ENCODE results near the gene BTBD9.

BTBD9 gene

GRCh38 chr6:38417521-38417920 is 222.2 kb downstream of the BTBD9 start:
- no peak for DNase-seq

- DNase-seq, result no peak
These were observed 224.3 kb downstream of the BTBD9 start for GRCh38 chr6:38415231-38416005.

DNA sequence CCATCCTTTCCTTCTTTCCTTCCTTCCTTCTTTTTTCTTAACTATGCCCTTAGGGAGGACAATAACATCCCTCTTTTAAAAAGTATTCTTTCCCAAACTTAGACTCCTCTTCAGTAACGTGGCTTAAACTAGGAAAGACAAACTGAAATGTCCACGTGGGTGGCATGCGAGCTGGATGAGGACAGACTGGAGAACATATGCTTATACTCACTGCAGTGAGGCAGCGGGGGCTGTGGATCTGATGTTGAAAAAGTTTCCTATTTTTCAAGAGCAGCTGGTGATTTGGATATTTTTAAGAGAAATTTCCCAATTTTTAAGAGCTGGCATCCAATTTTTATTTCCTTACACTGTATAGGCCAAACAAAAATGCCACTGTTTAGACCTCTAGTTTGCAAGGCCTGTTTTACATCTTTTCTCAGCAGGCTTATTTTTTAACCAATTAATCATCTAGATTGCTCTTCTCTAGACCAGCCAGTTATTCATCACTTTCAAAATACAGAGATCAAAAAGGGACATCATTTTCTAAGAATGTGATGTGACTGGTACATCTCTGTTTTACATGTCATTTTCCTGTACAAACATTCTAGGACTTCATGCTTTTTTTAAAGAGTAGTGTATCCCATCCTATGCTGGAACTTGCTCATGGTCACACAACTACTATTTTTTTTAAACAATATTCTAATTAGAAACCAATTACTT is 226.5 kb downstream of the BTBD9 start:
- no peak for DNase-seq

DNA sequence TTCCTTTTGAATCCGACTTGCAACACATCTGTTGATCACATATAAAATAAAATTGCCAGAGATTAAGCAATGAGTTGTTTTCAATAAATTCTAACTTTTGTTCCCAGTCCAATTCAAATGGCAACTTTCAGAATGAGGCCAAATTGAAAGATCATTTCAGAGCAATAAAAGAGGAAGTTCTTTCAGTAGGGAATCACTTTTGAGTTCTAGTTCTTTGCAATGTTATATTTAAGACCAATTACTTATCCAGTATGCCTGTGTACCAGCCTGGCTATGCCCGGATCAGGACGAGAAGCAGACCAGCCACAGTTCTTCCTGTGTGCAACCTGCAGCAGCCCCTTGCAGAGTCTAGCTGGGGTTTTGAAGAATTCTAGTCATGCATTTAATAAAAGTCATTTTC is 232.5 kb downstream of the BTBD9 start:
- no peak for DNase-seq

GRCh38 chr6:38406096-38406495 is 233.6 kb downstream of the BTBD9 start:
- DNase-seq, result no peak

DNA sequence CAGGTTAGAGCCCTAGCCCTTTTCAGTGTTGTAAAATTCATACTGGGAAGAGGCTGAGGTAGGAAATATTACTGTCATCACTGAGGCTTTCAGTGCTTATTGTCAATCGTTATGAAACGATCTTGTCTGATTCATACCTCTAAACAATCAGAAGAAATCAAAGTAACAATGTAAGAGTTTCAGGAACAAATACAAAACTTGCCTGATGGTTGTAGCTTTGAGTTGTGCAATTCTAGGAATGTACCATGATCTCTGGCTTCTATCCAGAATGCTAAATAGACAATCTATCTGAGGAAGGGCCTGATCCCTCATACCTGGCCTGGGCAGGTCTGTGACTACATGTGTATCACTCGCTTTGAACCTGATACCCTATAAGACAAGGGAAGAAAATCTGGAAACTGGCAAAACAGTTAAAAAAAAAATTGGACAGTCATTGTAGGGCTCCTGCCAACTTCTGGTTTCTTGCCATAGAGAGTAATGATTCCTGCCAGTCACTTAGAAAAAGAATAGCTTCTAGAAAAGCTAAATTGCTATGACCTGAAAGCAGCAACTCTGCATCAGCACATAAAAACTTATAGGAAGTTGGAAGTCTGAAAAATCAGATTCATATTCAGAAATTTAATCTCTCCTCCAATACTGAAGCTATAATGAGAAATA is 234.7 kb downstream of the BTBD9 start:
- DNase-seq, result no peak

DNA sequence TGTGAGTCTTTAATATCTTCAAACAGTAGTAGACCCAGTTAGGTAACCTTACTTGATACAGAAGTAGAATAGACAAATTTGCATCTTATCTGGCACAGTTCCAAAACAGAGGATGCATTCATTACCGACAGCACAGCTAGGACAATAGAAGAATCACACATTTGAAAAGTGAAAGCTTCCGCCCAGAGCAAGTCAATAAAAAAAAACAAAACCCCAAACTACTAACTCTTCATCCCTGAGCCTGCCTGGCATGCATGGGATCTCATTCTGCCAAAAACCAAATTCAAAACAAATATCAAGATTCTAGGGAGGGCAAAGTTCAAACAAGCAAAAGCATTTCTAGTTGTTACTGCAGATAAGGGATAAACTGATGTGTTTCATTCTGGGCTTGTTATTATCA is 235.4 kb downstream of the BTBD9 start:
- no peak for DNase-seq

- DNase-seq, result no peak
These were observed 236.2 kb downstream of the BTBD9 start for GRCh38 chr6:38403548-38403947.

DNA sequence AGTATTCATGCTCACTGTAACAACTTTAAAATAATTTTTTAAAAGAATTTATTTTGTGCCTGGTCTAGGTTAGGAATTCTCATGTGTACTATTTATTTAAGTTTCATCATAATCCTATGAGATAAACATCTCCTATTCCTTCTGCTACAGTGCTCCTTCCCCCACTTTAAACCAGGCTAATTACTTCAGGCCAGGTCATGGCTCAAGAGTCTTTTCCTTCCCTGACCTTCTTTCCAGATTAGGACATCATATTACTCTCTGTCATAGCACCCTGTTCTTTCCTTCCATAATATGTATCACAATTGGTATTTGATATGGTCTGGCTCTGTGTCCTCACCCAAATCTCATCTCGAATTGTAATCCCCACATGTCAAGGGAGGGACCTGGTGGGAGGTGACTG is 239.0 kb downstream of the BTBD9 start:
- no peak for DNase-seq

- DNase-seq, result no peak
These were observed 239.6 kb downstream of the BTBD9 start for GRCh38 chr6:38400101-38400500.

- DNase-seq, result no peak
These were observed 243.5 kb downstream of the BTBD9 start for GRCh38 chr6:38396209-38396608.

DNA sequence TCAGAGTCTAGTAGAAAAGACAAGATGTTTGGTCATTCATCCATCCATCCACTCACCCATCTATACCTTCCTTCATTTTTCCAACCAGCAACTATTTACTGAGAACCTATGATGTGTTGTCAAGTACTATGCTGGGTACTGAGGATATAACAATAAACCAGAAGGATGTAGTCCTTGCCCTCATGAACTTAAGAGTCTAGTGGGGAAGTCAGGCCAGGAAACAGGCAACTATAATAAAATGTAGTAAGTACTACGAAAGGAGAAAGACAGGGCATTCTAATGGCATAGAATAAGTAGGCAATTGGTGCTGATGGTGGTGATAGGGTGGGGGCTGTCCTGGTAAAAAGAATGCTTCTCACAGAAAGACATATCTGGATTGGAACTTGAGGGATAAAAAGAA is 245.7 kb downstream of the BTBD9 start:
- DNase-seq, result no peak

- no peak for DNase-seq
These were observed 247.8 kb downstream of the BTBD9 start for GRCh38 chr6:38391626-38392579.

- DNase-seq, result no peak
These were observed 248.5 kb downstream of the BTBD9 start for GRCh38 chr6:38391206-38391605.

DNA sequence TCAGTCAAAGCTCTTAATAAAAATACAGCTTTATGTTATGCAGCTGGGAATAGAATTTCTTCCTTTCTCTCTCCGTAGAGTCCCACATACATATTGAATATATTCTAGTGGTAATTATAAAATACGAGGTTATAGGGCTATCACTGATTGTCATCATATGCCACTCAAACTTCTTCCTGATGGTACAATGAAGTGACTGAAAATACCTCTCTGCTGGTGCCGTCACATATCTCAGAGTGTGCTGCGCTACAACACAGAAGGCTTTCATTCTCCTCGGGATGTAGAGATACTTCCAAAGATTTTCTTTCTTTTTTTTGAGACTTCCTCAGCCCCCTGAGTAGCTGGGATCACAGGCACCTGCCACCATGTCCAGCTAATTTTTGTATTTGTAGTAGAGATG is 249.9 kb downstream of the BTBD9 start:
- no peak for DNase-seq

- DNase-seq, result no peak
These were observed 251.8 kb downstream of the BTBD9 start for GRCh38 chr6:38387971-38388370.

- DNase-seq, result no peak
These were observed 252.3 kb downstream of the BTBD9 start for GRCh38 chr6:38387461-38387860.

DNA sequence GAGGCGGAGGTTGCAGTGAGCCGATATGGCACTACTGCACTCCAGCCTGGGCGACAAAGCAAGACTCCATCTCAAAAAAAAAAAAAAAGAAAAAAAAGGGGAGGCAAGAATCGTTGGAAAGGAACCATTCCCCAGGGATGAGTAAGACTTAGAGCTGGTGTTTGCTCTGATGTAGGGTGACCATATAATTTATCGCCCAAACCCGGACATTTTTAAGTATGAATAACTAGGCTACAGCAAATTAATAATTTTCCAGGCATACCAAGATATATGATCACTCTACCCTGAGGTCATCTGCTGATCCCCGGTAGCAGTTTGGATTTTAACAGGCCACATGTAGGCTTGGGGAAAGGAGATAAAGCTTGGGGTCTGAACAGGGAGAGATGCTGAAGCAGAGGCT is 260.9 kb downstream of the BTBD9 start:
- no peak for DNase-seq

DNA sequence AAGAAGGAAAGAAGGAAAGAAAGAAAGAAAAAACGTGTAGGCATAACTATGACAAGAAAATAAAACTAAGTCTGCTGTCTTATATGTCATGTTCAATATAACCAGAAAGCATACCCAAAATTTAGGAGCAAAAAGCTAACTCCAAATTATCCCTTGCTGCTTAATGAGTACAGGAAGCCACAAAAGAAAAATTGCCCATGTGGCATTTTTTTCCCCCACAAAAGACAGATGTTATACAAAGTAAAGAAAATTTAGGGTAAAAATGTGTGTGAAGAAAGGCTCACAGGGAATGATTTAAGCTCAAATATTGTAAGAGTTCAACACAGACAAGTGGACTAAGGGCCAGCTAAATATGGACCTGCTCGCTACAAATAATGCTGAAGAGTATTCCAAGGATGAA is 263.8 kb downstream of the BTBD9 start:
- DNase-seq, result no peak

GRCh38 chr6:38375341-38375740 is 264.4 kb downstream of the BTBD9 start:
- no peak for DNase-seq

DNA sequence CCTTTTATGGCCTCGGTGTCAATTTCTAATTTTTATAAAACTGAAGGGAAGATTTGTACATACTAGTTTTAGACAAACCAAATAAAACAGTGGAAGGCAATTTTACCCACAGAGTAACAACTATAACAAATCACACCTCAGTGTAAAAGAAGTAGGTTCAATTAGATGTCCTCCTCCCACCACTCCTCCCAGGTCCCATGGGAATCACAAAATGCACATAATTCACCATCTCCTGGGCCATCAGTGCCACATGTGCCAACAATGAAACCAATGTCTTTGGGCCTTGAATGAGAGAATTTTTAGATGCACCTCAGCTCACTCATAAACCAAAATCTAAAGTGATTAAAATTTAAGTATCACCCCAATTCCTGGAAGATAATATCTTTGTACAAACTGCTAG is 267.8 kb downstream of the BTBD9 start:
- DNase-seq, result no peak

DNA sequence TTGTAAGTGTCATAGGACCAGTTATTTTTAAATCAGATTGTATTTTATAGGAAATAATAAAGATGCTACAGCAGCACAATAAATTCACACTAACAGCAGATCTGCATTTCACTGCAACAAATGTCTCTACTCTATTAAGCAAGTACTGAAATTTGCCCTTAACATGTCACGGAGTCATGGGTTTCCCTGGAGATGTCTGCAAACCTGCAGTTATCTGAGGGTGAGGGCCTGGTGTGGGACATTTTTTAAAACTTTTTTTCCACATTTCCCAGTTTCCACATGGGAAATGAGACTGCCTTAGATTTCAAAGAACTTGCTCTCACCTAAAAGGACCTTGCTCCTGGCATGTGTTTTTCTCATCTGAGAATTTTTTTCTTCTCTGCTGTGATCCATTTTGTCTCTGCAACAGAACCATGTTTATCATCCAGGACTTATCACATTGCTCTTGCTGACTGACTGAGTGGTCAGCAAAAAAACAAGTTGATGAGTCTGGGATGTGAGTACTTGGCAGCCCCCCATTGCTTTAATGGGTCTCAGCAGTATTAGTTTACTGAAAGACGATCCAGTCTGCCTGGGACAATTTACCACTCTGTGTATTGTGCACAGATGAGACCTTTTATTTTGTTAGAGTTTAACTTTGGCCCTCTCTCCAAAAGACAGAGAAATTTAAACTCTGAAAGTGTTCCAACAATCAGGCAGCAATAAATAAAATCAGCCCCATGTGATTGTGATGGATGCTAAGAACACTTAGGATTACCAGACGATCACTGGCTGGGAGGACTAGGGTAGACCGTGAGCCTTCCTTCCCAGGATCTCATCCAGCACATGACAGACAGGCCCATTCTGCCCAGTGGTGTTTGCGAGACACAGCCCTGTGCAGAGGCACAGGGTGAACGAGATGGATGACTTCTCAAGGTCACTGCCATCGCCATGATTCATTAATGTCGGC is 268.8 kb downstream of the BTBD9 start:
- DNase-seq, result no peak

Measured in GDM1 (cell line).